Heart right ventricle (tissue), 16 donors: ENCODE results near the gene RAB3B. TPM values are rescaled to one million over a fixed set of nuclear protein-coding genes. Genes with fewer than 3 reads are reported as not detected.

Experiments
- ATAC-seq, 8 donors: fragments of 200-7000 bp; cut with Tn5 transposase; one replicate each; pipeline ENCODE4 v1.9.1; 2020; ENCODE audit warnings: mild to moderate bottlenecking in 8 of 8, moderate library complexity in 8 of 8, moderate number of reproducible peaks in 1 of 8
- DNase-seq, 2 donors: peaks; one replicate each; pipeline ENCODE4 v3.0.0-alpha.2; 2020
- H3K27ac ChIP-seq, 10 donors: fragments of 200-600 bp; sonication (generic) in 2 of 10; one replicate each; pipeline versions ENCODE4 v1.5.0 to v1.8.0; 2020 to 2022; ENCODE audit warnings: mild to moderate bottlenecking in 3 of 10
- H3K27me3 ChIP-seq, 7 donors: fragments of 200-600 bp; one replicate each; pipeline ENCODE4 v1.8.0; 2021 to 2022; ENCODE audit warnings: mild to moderate bottlenecking in 2 of 7
- H3K36me3 ChIP-seq, 9 donors: fragments of 200-600 bp; sonication (generic) in 1 of 9; one replicate each; pipeline versions ENCODE4 v1.5.0 to v1.8.0; 2020 to 2022; ENCODE audit warnings: mild to moderate bottlenecking in 2 of 9
- H3K4me1 ChIP-seq, 9 donors: fragments of 200-600 bp; sonication (generic) in 1 of 9; one replicate each; pipeline versions ENCODE4 v1.5.0 to v1.8.0; 2020 to 2022; ENCODE audit warnings: mild to moderate bottlenecking in 4 of 9
- H3K4me3 ChIP-seq, 10 donors: fragments of 200-600 bp; sonication (generic) in 2 of 10; one replicate each; pipeline versions ENCODE4 v1.5.0 to v1.8.0; 2020 to 2022; ENCODE audit warnings: mild to moderate bottlenecking in 7 of 10, moderate library complexity in 2 of 10
- H3K9me3 ChIP-seq, 11 donors: fragments of 200-600 bp in 10 of 11; sonication (generic) in 2 of 11; one replicate each; pipeline versions ENCODE4 v1.5.0 to v1.8.0; 2013 to 2022; ENCODE audit warnings: mild to moderate bottlenecking in 2 of 11, control low read depth in 1 of 11, moderate library complexity in 1 of 11
- WGBS, 2 donors: extraction: QIAGEN DNeasy Blood & Tissue Kit; methylation state at CpG; one replicate each; pipeline ENCODE4 v1.1.7; 2013; ENCODE audit warnings: inconsistent platforms in 1 of 2; 5-methylcytosine and 5-hydroxymethylcytosine counted together
- intact Hi-C, 10 donors: fragments of 100-400 bp; cut with DNase I; formaldehyde crosslinking; loops; one replicate each; pipeline versions ENCODE4 v1.11.1 to v1.14.2; 2022
- polyA plus RNA-seq, 2 donors: library from polyadenylated mRNA; stranded (reverse); fragments of 200-250 nt; gene quantifications; one replicate each; pipeline ENCODE4 v1.2.3, GENCODE V29; 2013
- total RNA-seq, 10 donors: library from RNA; stranded (reverse); fragmentation: NEBNext Ultra II Directional in 3 of 10; extraction: Animal tissue kit (Norgen Biotek cat#: 25700) in 3 of 10; gene quantifications; one replicate each; pipeline versions ENCODE4 v1.2.1 to v1.2.4, GENCODE V29; 2021 to 2023
- TF ChIP-seq, protein P1 (sequence below), 9 donors: fragments of 200-600 bp; sonication (generic) in 2 of 9; IDR thresholded peaks; one replicate each; pipeline versions ENCODE4 v1.5.0 to v1.8.0; 2021 to 2022; ENCODE audit warnings: antibody characterized with exemption in 9 of 9, mild to moderate bottlenecking in 5 of 9, moderate library complexity in 1 of 9
- donor health status: Arrhythmogenic right ventricular cardiomyopathy.
- donor health status: ischemic (EF 13 %, LVEDD 7.1; RV severe dilation, severe dysfunction).
- donor health status: healthy with polysubstance abuse.
- donor health status: DM: no; HTN: yes; CAD: no.
- donor health status: DM: no; HTN: no; CAD: no.
- donor health status: ischemic (EF 25% LVEDD 6.9; RV normal size, moderate dysfunction).
- donor health status: ischemic (EF 25% LVEDD 5.7; RV mildly dilated, moderate dysfunction).
- donor health status: healthy.
- donor health status: DM: yes; HTN: yes; CAD: no.
- donor health status: Ischemic cardiomyopathy.
- donor health status: ischemic (EF 35%, LVEDD 5.7; RV mildly dilated, moderate dysfunction).
- donor health status: nonischemic (EF 11% LVEDD 7.7; RV severe dilation, severe dysfunction).
- donor health status: DM: yes; HTN: yes; CAD: no.
- donor health status: PGD.
- donor health status: ischemic (EF 29% LVEDD 5.4; RV normal size, mild dysfunction).
- donor health status: nonischemic (EF 23%, LVEDD 6.1; RV moderate dilation, normal function).

RAB3B gene
- total and polyA plus RNA-seq, 12 donors: 0.01 to 0.02 TPM; not detected in 10

DNA sequence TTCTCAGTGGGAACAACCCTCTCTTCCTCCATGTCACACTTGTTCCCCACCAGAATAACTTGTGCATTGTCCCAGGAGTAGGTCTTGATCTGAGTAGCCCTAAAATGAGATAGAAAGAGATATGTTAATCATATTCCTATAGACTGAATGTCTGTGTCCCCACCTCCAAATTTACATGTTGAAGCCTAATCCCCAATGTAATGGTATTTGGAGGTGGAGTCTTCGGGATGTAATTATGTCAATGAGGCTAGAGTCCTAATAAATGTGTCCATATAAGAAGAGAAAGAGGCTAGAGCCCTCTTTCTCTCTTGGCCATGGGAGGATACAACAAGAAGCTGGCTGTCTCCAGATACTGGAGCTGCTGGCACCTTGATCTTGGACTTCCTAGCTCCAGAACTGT is 57.2 kb downstream of the RAB3B start:
- intact Hi-C loops: no loop called here
- 96 to 100% methylated on average over 1 of the region's 1 CpG for WGBS, 2 donors
- peaks cover 0 to 27% (median 13%) of the 10 kb centered on the region in 7 donors for H3K27me3 ChIP-seq

DNA sequence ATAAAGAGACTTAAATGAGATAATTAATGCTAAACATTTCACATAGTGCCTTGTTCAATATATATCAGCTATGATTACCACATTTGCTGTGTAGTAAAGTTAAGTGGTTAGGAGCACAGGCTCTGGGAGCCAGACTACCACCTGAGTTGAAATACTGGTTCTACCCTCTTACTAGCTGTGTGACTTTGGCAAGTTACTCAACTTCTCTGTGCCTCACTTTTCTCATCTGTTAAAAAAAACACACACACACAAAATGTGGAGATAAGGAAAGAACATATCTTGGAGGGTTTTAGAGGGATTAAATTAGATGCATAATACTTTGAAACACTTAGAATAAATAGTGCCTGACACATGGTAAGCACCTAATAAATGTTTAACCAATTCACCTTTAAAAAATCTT is 60.2 kb downstream of the RAB3B start:
- ATAC-seq: no peak
- intact Hi-C loops: no loop called here

More for the DNA sequence above, 57.2 kb downstream of the RAB3B start:
- Histone ChIP-seq H3K36me3 (no peaks in the 10 kb centered on the region), H3K27ac (no peak overlapping the region), H3K4me3 (no peak overlapping the region), H3K9me3 (no peaks in the 10 kb centered on the region), H3K4me1 (no peaks in the 10 kb centered on the region)
- TF ChIP-seq, protein P1, sequence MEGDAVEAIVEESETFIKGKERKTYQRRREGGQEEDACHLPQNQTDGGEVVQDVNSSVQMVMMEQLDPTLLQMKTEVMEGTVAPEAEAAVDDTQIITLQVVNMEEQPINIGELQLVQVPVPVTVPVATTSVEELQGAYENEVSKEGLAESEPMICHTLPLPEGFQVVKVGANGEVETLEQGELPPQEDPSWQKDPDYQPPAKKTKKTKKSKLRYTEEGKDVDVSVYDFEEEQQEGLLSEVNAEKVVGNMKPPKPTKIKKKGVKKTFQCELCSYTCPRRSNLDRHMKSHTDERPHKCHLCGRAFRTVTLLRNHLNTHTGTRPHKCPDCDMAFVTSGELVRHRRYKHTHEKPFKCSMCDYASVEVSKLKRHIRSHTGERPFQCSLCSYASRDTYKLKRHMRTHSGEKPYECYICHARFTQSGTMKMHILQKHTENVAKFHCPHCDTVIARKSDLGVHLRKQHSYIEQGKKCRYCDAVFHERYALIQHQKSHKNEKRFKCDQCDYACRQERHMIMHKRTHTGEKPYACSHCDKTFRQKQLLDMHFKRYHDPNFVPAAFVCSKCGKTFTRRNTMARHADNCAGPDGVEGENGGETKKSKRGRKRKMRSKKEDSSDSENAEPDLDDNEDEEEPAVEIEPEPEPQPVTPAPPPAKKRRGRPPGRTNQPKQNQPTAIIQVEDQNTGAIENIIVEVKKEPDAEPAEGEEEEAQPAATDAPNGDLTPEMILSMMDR (IDR thresholded peaks at IDR 0.05): no peak
- no peak for DNase-seq
- ATAC-seq: no peak

DNA sequence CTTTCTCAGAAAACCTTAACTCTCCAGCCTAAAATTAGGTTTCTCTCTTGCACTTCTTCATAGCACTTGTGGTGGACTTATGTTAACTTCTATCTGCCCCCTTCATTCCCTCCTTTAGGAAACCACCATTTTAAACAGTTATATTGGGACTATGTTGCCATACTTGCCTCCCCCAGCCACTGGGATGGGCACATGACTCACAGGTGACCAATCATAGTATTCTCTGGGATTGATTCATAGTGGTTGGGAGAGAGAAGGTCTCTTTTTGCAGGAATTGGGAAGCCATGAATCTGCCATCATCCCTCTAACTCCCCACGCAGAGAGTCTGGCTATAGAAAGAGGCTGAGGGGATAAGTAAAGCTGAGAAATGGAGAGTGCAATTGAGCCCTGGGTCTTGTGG is 61.6 kb downstream of the RAB3B start:
- intact Hi-C loops: no loop called here
- WGBS, 2 donors: 89 to 90% methylated on average over 1 of the region's 1 CpG
- Histone ChIP-seq H3K9me3 (no peaks in the 10 kb centered on the region), H3K36me3 (no peaks in the 10 kb centered on the region), H3K4me1 (no peaks in the 10 kb centered on the region), H3K4me3 (no peak overlapping the region), H3K27me3 (peaks cover 0 to 34% (median 14%) of the 10 kb centered on the region in 7 donors), H3K27ac (no peak overlapping the region)
- no peak for ATAC-seq
- no peak for DNase-seq
- TF ChIP-seq, protein P1 (IDR thresholded peaks at IDR 0.05): no peak

More for the DNA sequence above, 60.2 kb downstream of the RAB3B start:
- H3K4me3 ChIP-seq: no peak overlapping the region
- no peaks in the 10 kb centered on the region for H3K36me3 ChIP-seq
- no peak for DNase-seq
- H3K4me1 ChIP-seq: no peaks in the 10 kb centered on the region
- no peaks in the 10 kb centered on the region for H3K9me3 ChIP-seq
- H3K27ac ChIP-seq: no peak overlapping the region
- H3K27me3 ChIP-seq: peaks cover 0 to 34% (median 13%) of the 10 kb centered on the region in 7 donors
- TF ChIP-seq, protein P1 (IDR thresholded peaks at IDR 0.05): no peak

DNA sequence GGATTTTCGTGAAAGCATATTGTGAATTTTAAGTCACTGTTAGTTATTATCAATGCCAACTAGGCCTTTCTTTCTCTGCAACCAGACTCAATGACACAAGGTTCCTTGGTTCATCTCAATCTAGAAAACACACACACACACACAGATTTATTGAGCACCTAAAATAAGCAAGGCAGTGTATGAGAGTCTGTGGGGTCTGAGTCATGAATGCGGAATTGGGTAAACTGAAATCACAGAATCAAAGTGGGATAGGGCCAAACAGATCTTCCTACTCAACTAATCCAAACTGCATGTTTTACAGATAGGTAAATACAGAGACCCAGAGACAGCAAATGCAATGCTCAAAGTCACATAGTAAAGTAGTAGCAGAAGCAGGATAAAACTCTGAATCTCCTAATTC is 63.5 kb downstream of the RAB3B start:
- Histone ChIP-seq H3K27me3 (peaks cover 0 to 47% (median 25%) of the 10 kb centered on the region in 7 donors), H3K36me3 (no peaks in the 10 kb centered on the region), H3K4me3 (no peak overlapping the region), H3K9me3 (no peaks in the 10 kb centered on the region), H3K27ac (no peak overlapping the region), H3K4me1 (no peaks in the 10 kb centered on the region)
- no peak for DNase-seq
- TF ChIP-seq, protein P1 (IDR thresholded peaks at IDR 0.05): no peak
- ATAC-seq: no peak
- WGBS, 2 donors: 82 to 92% methylated on average over 2 of the region's 2 CpGs
- intact Hi-C loops: no loop called here
